K562 (cell line): ENCODE measurements around the gene CIART.

Experiments
- RAD51 ChIP-seq: fragments of 450-650 bp; IDR thresholded peaks from 2 replicates; pipeline ENCODE4 v1.7.1; 2016; ENCODE audit warnings: low read depth, mild to moderate bottlenecking, borderline replicate concordance
- RBBP5 ChIP-seq: fragments of 200-600 bp; sonication (generic); IDR thresholded peaks from 2 replicates; pipeline ENCODE4 v1.6.1; 2012; ENCODE audit warnings: borderline replicate concordance, mild to moderate bottlenecking, low read length, control low read depth, inconsistent platforms; ENCODE audit not compliant: insufficient read depth, poor library complexity, severe bottlenecking
- TF ChIP-seq, protein P1 (sequence below): fragments of 450-650 bp; IDR thresholded peaks from 2 replicates; pipeline ENCODE4 v1.6.1; 2014; ENCODE audit warnings: low read depth, mild to moderate bottlenecking, moderate library complexity, borderline replicate concordance

DNA sequence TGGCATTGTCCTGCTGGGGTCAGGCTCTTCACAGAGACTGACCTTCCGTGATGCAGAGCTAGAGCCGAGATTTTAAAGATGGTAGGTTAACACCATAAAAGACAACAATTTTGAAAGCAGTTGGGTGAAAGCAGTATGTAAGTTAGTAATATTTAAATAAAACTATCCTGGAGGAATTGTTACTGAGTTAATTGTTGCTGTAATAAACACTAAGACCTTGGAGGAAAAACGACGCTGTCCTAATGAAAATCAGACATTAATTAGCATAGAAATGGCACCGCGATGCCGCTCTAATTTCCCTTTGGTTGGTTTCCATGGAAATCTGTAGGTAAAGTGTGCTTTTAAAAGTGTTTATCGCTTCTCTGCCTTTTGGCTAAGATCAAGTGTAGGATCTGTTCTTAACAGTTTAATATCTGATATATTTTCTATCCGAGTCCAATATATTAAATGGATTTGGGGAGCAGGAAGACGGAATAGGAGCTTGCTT lies 45.7 kb upstream of the CIART start:
- TF ChIP-seq RAD51 = no peak
- TF ChIP-seq RBBP5 = no peak
- TF ChIP-seq, protein P1, sequence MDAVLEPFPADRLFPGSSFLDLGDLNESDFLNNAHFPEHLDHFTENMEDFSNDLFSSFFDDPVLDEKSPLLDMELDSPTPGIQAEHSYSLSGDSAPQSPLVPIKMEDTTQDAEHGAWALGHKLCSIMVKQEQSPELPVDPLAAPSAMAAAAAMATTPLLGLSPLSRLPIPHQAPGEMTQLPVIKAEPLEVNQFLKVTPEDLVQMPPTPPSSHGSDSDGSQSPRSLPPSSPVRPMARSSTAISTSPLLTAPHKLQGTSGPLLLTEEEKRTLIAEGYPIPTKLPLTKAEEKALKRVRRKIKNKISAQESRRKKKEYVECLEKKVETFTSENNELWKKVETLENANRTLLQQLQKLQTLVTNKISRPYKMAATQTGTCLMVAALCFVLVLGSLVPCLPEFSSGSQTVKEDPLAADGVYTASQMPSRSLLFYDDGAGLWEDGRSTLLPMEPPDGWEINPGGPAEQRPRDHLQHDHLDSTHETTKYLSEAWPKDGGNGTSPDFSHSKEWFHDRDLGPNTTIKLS = no peak; the same call in 1 of the 2 replicates
